ENCODE data around the gene MPRIP. TPM values are rescaled to one million over a fixed set of nuclear protein-coding genes. Genes with fewer than 3 reads are reported as not detected.

MPRIP gene
- total RNA-seq, 6 experiments from 2014 or later = 39.0 to 97.6 (median 76.7) TPM

GRCh38 chr17:17091856-17092756 lies 49.8 kb downstream of the MPRIP start:
- peaks cover 0 to 3% (median 0%) of the 10 kb centered on the region in 4 donors for H3K36me3 ChIP-seq
- no peaks in the 10 kb centered on the region for H3K9me3 ChIP-seq
- WGBS (ENCODE audit: insufficient coverage, low coverage, low lambda C conversion rate, missing lambda C conversion rate) = 86% methylated on average over 13 of the region's 14 CpGs
- no peak overlapping the region for H3K4me3 ChIP-seq
- ATAC-seq = no peak
- no peak for TF ChIP-seq POLR2A (IDR thresholded peaks at IDR 0.05)
- TF ChIP-seq, protein P1, sequence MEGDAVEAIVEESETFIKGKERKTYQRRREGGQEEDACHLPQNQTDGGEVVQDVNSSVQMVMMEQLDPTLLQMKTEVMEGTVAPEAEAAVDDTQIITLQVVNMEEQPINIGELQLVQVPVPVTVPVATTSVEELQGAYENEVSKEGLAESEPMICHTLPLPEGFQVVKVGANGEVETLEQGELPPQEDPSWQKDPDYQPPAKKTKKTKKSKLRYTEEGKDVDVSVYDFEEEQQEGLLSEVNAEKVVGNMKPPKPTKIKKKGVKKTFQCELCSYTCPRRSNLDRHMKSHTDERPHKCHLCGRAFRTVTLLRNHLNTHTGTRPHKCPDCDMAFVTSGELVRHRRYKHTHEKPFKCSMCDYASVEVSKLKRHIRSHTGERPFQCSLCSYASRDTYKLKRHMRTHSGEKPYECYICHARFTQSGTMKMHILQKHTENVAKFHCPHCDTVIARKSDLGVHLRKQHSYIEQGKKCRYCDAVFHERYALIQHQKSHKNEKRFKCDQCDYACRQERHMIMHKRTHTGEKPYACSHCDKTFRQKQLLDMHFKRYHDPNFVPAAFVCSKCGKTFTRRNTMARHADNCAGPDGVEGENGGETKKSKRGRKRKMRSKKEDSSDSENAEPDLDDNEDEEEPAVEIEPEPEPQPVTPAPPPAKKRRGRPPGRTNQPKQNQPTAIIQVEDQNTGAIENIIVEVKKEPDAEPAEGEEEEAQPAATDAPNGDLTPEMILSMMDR (IDR thresholded peaks at IDR 0.05) = no peak
- DNase-seq = no peak
- H3K27ac ChIP-seq = no peak overlapping the region
- intact Hi-C loops (cut with DNase I) = no loop called here
- peaks cover 0 to 29% (median 11%) of the 10 kb centered on the region in 4 donors for H3K4me1 ChIP-seq
- no peaks in the 10 kb centered on the region for H3K27me3 ChIP-seq

- H3K27ac ChIP-seq = no peak overlapping the region
- TF ChIP-seq, protein P1 (IDR thresholded peaks at IDR 0.05) = no peak
- TF ChIP-seq POLR2A (IDR thresholded peaks at IDR 0.05) = no peak
- intact Hi-C loops (cut with DNase I) = no loop called here
- ATAC-seq (no peak), DNase-seq (no peak)
- H3K36me3 ChIP-seq = peaks cover 0 to 3% (median 0%) of the 10 kb centered on the region in 4 donors
- H3K4me3 ChIP-seq = no peak overlapping the region
- peaks cover 0 to 14% (median 6%) of the 10 kb centered on the region in 4 donors for H3K4me1 ChIP-seq
- WGBS (ENCODE audit: insufficient coverage, low coverage, low lambda C conversion rate, missing lambda C conversion rate) = 87% methylated on average over 5 of the region's 5 CpGs
- no peaks in the 10 kb centered on the region for H3K9me3 ChIP-seq
- no peaks in the 10 kb centered on the region for H3K27me3 ChIP-seq
These were observed 51.5 kb downstream of the MPRIP start for GRCh38 chr17:17093764-17094163.

GRCh38 chr17:17096438-17097178 lies 54.4 kb downstream of the MPRIP start:
- DNase-seq = no peak
- H3K4me1 ChIP-seq = no peaks in the 10 kb centered on the region

GRCh38 chr17:17097763-17098345 lies 55.6 kb downstream of the MPRIP start:
- H3K4me3 ChIP-seq = no peak overlapping the region
- no peaks in the 10 kb centered on the region for H3K27me3 ChIP-seq
- peak overlapping the region in 2 of 3 donors; percentile 22 to 37 for H3K27ac ChIP-seq
- TF ChIP-seq POLR2A (IDR thresholded peaks at IDR 0.05) = no peak
- TF ChIP-seq, protein P1 (IDR thresholded peaks at IDR 0.05) = no peak
- H3K36me3 ChIP-seq = peaks cover 0 to 3% (median 0%) of the 10 kb centered on the region in 4 donors
- DNase-seq (no peak), ATAC-seq (no peak)
- H3K9me3 ChIP-seq = no peaks in the 10 kb centered on the region
- H3K4me1 ChIP-seq = no peaks in the 10 kb centered on the region
- intact Hi-C loops (cut with DNase I) = no loop called here
- WGBS (ENCODE audit: insufficient coverage, low coverage, low lambda C conversion rate, missing lambda C conversion rate) = 90% methylated on average over 5 of the region's 7 CpGs

More at GRCh38 chr17:17096438-17097178, 54.4 kb downstream of the MPRIP start:
- H3K4me3 ChIP-seq = no peak overlapping the region
- intact Hi-C loops (cut with DNase I) = no loop called here
- no peaks in the 10 kb centered on the region for H3K9me3 ChIP-seq
- H3K27ac ChIP-seq = no peak overlapping the region
- no CpG with 5 or more reads among the region's 7 CpGs for WGBS (ENCODE audit: insufficient coverage, low coverage, low lambda C conversion rate, missing lambda C conversion rate)
- H3K36me3 ChIP-seq = peaks cover 0 to 3% (median 0%) of the 10 kb centered on the region in 4 donors
- TF ChIP-seq, protein P1 (IDR thresholded peaks at IDR 0.05) = no peak
- no peak for TF ChIP-seq POLR2A (IDR thresholded peaks at IDR 0.05)
- H3K27me3 ChIP-seq = no peaks in the 10 kb centered on the region
- no peak for ATAC-seq
